PC-3 (cell line): ENCODE data around the gene NEDD4L. TPM values are rescaled to one million over a fixed set of nuclear protein-coding genes. Genes with fewer than 3 reads are reported as not detected.

ENCODE experiments used
- ATAC-seq: fragments of 200-7000 bp; cut with Tn5 transposase; 2 replicates; pipeline ENCODE4 v1.9.1; 2020; ENCODE audit warnings: mild to moderate bottlenecking, moderate library complexity
- BruUV-seq: library from RNA; stranded (reverse); fragments of 400-500 nt; replicated peaks from 2 replicates; lab custom pipeline; 2021; lab: Mats Ljungman, UMichigan
- CTCF ChIA-PET: fragments of 300-600 bp; sonication (Branson Sonifier 250); formaldehyde crosslinking; loops from one replicate; lab custom pipeline; 2022; ENCODE audit warnings: antibody characterized with exemption; lab: Charles Lee
- POLR2A ChIA-PET: fragments of 300-600 bp; sonication (Branson Sonifier 250); formaldehyde crosslinking; loops from one replicate; lab custom pipeline; 2022; ENCODE audit warnings: antibody characterized with exemption; ENCODE audit not compliant: unreplicated experiment; lab: Charles Lee
- DNase-seq: peaks from one replicate; pipeline ENCODE4 v3.0.0-alpha.2; 2015
- H2AFZ ChIP-seq: fragments of 300-600 bp; sonication (generic); 2 replicates; pipeline ENCODE4 v1.6.0; 2016; ENCODE audit warnings: antibody characterized with exemption, low read length
- H3F3A ChIP-seq: fragments of 300-600 bp; sonication (generic); one replicate; pipeline ENCODE4 v1.6.0; 2017; ENCODE audit warnings: antibody characterized with exemption, low read length, control low read depth, mild to moderate bottlenecking; ENCODE audit not compliant: unreplicated experiment
- H3K27ac ChIP-seq: fragments of 300-600 bp; sonication (generic); 2 replicates; pipeline ENCODE4 v1.5.1; 2016; ENCODE audit warnings: mild to moderate bottlenecking, low read length
- H3K27me3 ChIP-seq: fragments of 300-600 bp; sonication (generic); 2 replicates; pipeline ENCODE4 v1.6.1; 2016; ENCODE audit warnings: low read length, mixed read lengths
- H3K36me3 ChIP-seq: fragments of 300-600 bp; sonication (generic); 2 replicates; pipeline ENCODE4 v1.6.1; 2016; ENCODE audit warnings: low read depth, mixed run types, low read length, mixed read lengths
- H3K4me1 ChIP-seq: fragments of 300-600 bp; sonication (generic); 2 replicates; pipeline ENCODE4 v1.5.1; 2016; ENCODE audit warnings: low read length; ENCODE audit not compliant: insufficient read depth
- H3K4me2 ChIP-seq: fragments of 300-600 bp; sonication (generic); 2 replicates; pipeline ENCODE4 v1.6.0; 2016; ENCODE audit warnings: low read length
- H3K4me3 ChIP-seq: fragments of 300-600 bp; sonication (generic); 2 replicates; pipeline ENCODE4 v1.5.1; 2016; ENCODE audit warnings: mild to moderate bottlenecking, low read length, mixed read lengths
- H3K79me2 ChIP-seq: fragments of 300-600 bp; sonication (generic); 2 replicates; pipeline ENCODE4 v1.6.1; 2017; ENCODE audit warnings: low read length, mixed read lengths
- H3K9ac ChIP-seq: fragments of 300-600 bp; sonication (generic); 2 replicates; pipeline ENCODE4 v1.6.0; 2016; ENCODE audit warnings: mild to moderate bottlenecking, low read length
- H3K9me2 ChIP-seq: fragments of 300-600 bp; sonication (generic); replicated peaks from 2 replicates; pipeline ENCODE4 v1.6.1; 2016; ENCODE audit warnings: mixed run types, low read length, mixed read lengths
- H3K9me3 ChIP-seq: fragments of 300-600 bp; sonication (generic); 2 replicates; pipeline ENCODE4 v1.6.1; 2016; ENCODE audit warnings: low read length, mixed read lengths
- H4K20me1 ChIP-seq: fragments of 300-600 bp; sonication (generic); 2 replicates; pipeline ENCODE4 v1.6.1; 2016; ENCODE audit warnings: low read length, mixed read lengths
- EZH2 ChIP-seq: fragments of 300-600 bp; sonication (generic); IDR thresholded peaks from one replicate; pipeline ENCODE4 v1.6.1; 2017; ENCODE audit warnings: antibody characterized with exemption, mild to moderate bottlenecking, low read length; ENCODE audit not compliant: unreplicated experiment
- EZH2phosphoT487 ChIP-seq: fragments of 300-600 bp; sonication (generic); IDR thresholded peaks from 2 replicates; pipeline ENCODE4 v1.6.1; 2018; ENCODE audit warnings: mild to moderate bottlenecking, antibody characterized with exemption, low read length, borderline replicate concordance
- intact Hi-C: fragments of 100-400 bp; cut with micrococcal nuclease; formaldehyde crosslinking; loops from 2 replicates; pipeline ENCODE4 v1.9.0; 2023
- total RNA-seq: library from RNA; depleted of rRNA; stranded (reverse); fragments of >200 nt; gene quantifications from 2 replicates; pipeline ENCODE4 v1.2.3, GENCODE V29; 2014
- TF ChIP-seq, protein P1 (sequence below): fragments of 300-600 bp; sonication (generic); conservative IDR thresholded peaks from 2 replicates; pipeline ENCODE4 v1.5.1; 2017; ENCODE audit warnings: antibody characterized with exemption, low read depth, mild to moderate bottlenecking, low read length

NEDD4L gene
- total RNA-seq, 1 experiment from 2014 or later, result 105 TPM

- intact Hi-C loops, result loop anchor here (2.0 kb wide), 2 partner anchors 25 to 43 kb away; no protein-coding TSS in a partner anchor
- Histone ChIP-seq H3K9me3 (no peaks in the 10 kb centered on the region), H3K4me1 (peaks cover 39% of the 10 kb centered on the region), H3K36me3 (peaks cover 9% of the 10 kb centered on the region; the same call in 1 of the 2 replicates), H3K27me3 (no peaks in the 10 kb centered on the region), H3F3A (no peaks in the 10 kb centered on the region), H3K79me2 (peaks cover 66% of the 10 kb centered on the region), H3K9ac (peak overlapping the region; percentile 66), H3K4me2 (peak overlapping the region; percentile 74), H3K4me3 (peak overlapping the region; percentile 27; the same call in 1 of the 2 replicates), H3K9me2 (no peaks in the 10 kb centered on the region), H4K20me1 (no peaks in the 10 kb centered on the region), H2AFZ (no peak overlapping the region), H3K27ac (peak overlapping the region; percentile 91)
- CTCF ChIA-PET, result no interaction called here
- peak; percentile 86 for DNase-seq
- no peak for TF ChIP-seq EZH2phosphoT487
- TF ChIP-seq, protein P1, sequence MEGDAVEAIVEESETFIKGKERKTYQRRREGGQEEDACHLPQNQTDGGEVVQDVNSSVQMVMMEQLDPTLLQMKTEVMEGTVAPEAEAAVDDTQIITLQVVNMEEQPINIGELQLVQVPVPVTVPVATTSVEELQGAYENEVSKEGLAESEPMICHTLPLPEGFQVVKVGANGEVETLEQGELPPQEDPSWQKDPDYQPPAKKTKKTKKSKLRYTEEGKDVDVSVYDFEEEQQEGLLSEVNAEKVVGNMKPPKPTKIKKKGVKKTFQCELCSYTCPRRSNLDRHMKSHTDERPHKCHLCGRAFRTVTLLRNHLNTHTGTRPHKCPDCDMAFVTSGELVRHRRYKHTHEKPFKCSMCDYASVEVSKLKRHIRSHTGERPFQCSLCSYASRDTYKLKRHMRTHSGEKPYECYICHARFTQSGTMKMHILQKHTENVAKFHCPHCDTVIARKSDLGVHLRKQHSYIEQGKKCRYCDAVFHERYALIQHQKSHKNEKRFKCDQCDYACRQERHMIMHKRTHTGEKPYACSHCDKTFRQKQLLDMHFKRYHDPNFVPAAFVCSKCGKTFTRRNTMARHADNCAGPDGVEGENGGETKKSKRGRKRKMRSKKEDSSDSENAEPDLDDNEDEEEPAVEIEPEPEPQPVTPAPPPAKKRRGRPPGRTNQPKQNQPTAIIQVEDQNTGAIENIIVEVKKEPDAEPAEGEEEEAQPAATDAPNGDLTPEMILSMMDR, result no peak
- POLR2A ChIA-PET, result interaction anchor here (0.6 kb wide), 2 partner anchors 17 to 84 kb away, joined by 3 to 10 read pairs; no protein-coding TSS in a partner anchor
- ATAC-seq, result peak; percentile 59
- BruUV-seq, result no TSS peak
Observed at GRCh38 chr18:58314284-58314683, 270.3 kb downstream of the NEDD4L start.

GRCh38 chr18:58315041-58315440 lies 271.0 kb downstream of the NEDD4L start:
- no TSS peak for BruUV-seq
- intact Hi-C loops, result loop anchor here (2.0 kb wide), 2 partner anchors 26 to 44 kb away; no protein-coding TSS in a partner anchor
- Histone ChIP-seq H3K9me2 (no peaks in the 10 kb centered on the region), H3K79me2 (peaks cover 74% of the 10 kb centered on the region), H3F3A (no peaks in the 10 kb centered on the region), H3K4me1 (peaks cover 39% of the 10 kb centered on the region), H3K4me2 (peak overlapping the region; percentile 74), H3K27me3 (no peaks in the 10 kb centered on the region), H2AFZ (no peak overlapping the region), H3K4me3 (peak overlapping the region; percentile 3; the same call in 1 of the 2 replicates), H3K36me3 (peaks cover 12% of the 10 kb centered on the region; the same call in 1 of the 2 replicates), H3K9me3 (no peaks in the 10 kb centered on the region), H3K27ac (peak overlapping the region; percentile 91), H3K9ac (peak overlapping the region; percentile 66), H4K20me1 (no peaks in the 10 kb centered on the region)
- peak; percentile 44 for ATAC-seq
- POLR2A ChIA-PET, result no interaction called here
- peak; percentile 79 for DNase-seq
- CTCF ChIA-PET, result no interaction called here
- no peak for TF ChIP-seq EZH2phosphoT487

DNA sequence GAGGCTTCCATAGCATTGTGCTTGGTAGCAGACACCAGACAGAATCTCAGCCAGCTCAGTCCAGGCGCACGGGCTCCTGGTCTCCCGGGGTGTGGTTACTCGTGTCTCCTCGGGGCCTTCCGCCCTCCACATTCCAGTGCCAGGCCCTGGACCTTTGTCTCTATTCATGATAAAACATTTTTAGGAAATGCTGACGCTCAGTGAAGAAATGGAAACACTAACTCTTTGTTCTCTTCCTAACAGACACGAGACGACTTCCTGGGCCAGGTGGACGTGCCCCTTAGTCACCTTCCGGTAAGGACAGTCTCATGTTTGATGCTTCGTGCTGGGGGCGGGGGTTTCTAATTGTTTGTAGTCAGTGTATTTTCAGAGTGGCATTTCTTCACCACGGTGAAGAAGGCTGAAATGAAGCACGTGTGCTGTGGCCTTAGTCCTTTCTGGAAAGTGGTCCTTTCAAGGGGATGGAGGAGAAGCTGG lies 271.8 kb downstream of the NEDD4L start:
- Histone ChIP-seq H3K9me3 (no peaks in the 10 kb centered on the region), H3F3A (no peaks in the 10 kb centered on the region), H3K36me3 (peaks cover 12% of the 10 kb centered on the region; the same call in 1 of the 2 replicates), H3K9ac (peak overlapping the region; percentile 54), H3K9me2 (no peaks in the 10 kb centered on the region), H3K4me1 (peaks cover 39% of the 10 kb centered on the region), H3K79me2 (peaks cover 77% of the 10 kb centered on the region), H3K4me2 (peak overlapping the region; percentile 74), H4K20me1 (no peaks in the 10 kb centered on the region), H3K4me3 (peak overlapping the region; percentile 3; the same call in 1 of the 2 replicates), H3K27ac (peak overlapping the region; percentile 91), H2AFZ (no peak overlapping the region), H3K27me3 (no peaks in the 10 kb centered on the region)
- DNase-seq (peak; percentile 93), ATAC-seq (peak; percentile 73)
- ChIA-PET POLR2A (no interaction called here), CTCF (no interaction called here)
- TF ChIP-seq EZH2phosphoT487 (no peak), EZH2 (no peak)
- TF ChIP-seq, protein P1, result no peak
- intact Hi-C loops, result loop anchor here (2.0 kb wide), 2 partner anchors 27 to 45 kb away; no protein-coding TSS in a partner anchor
- no TSS peak for BruUV-seq
